HG03280 (cell line): ENCODE results near the gene TMEM42.

Experiments used
- ATAC-seq: cut with Tn5 transposase; IDR thresholded peaks from one replicate; pipeline ENCODE4 v1.9.1; 2021; ENCODE audit warnings: mild to moderate bottlenecking, moderate library complexity; ENCODE audit not compliant: unreplicated experiment

The TMEM42 gene

DNA sequence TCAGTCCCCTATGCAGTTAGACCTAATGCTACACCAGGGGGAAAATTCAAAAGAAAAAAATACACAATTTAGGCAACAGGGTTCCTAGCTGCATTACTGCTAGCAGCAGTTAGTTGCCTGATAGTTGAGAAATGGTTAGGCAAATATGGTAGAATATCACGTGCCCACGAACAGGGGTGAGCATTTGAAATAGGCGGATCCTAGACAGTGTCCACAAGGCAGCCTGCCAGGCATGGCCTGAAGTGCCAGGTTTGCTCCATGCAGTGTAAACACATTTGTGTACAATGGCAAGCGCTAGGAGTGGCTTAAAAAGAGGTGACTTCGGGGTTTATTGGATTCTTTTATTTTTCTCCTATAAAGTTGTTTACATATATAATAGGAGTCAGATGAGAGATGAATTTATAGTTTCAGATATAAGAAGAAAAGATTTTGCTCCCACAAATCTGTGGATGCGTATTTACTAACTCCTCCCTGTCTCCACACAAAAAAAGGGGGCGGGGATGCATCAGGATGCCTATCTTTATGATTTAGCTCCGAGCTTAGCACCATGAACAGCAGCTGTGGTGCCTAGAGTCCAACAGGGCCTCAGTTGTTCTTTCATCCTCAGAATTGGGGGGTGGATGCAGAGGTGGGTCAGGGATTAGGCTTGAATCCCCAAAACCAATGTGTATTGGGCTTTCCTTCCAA lies 8.8 kb downstream of the TMEM42 start:
- no peak for ATAC-seq

GRCh38 chr3:44874308-44874707 lies 12.6 kb downstream of the TMEM42 start, which contains the start of gene TGM4:
Gene TGM4 (plus strand): TSS chr3:44874608. CDS start chr3:44874679, 71 bp downstream.
- ATAC-seq, result no peak

GRCh38 chr3:44875596-44875995 lies 13.9 kb downstream of the TMEM42 start:
- ATAC-seq, result no peak

DNA sequence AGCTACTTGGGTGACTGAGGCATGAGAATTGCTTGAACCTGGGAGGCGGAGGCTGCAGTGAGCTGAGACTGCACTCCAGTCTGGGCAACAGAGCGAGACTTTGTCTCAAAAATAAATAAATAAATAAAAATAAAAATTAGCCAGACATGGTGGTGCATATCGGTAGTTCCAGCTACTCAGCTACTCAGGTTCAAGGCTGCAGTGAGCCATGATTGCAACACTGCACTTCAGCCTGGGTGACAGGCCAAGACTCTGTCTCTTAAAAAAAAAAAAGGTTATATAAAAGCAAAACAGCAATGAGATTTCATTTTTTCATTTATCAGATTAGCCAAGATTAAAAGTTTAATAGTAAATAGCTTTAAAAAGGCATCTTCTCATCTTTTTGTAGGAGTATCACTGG lies 15.6 kb downstream of the TMEM42 start:
- ATAC-seq, result no peak

DNA sequence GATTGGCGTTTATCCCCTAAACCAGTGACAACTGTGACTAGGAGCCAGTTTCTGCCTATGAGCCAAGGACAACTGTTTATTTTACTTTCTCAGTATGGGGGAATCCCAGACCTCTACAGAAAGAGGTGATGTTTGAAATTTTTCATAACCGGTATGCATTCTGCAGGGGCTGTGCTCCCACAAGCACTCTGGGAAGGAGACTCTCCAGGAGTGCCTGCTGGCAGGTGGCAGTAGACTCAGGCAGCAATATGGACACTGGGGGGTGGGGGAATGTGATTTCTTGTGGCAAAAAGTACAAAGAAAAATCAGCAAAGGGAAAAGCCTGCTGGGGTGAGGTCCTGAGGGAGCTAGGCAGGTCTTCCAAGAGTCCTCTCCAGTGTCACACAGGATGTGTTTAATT lies 18.6 kb downstream of the TMEM42 start:
- no peak for ATAC-seq

DNA sequence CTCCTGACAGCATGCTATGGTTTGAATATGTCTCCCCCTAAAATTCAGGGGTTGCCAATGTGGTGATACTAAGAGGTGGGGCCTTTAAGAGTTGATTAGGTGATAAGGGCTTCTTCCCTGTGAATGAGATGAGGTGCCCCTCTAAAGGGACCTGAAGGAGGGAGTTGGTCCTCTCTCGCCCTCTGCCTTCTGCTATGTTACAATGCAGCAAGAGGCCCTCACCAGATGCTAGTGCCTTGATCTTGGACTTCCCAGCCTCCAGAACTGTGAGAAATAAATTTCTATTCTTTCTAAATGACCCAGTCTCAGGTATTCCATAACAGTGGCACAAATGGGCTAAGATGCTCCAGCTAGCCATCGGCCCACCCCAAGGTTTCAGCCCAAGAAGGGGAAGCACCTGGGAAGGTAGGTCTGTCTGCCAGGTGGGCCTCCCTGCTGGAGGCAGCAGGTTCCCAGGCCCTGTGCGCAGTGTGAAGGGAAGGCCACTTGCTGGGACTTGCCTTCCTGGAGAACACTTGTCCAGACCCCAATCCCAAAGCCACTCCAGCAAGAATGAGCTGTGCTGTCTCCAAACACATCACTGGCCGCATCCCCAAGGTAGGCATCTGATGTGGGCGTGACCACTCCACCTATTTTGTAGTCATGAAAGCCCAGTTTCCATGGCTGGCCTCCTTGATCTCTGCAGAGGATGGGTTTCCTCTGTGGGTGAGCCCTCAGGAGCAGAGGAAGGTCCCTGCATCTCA lies 21.7 kb downstream of the TMEM42 start:
- no peak for ATAC-seq

DNA sequence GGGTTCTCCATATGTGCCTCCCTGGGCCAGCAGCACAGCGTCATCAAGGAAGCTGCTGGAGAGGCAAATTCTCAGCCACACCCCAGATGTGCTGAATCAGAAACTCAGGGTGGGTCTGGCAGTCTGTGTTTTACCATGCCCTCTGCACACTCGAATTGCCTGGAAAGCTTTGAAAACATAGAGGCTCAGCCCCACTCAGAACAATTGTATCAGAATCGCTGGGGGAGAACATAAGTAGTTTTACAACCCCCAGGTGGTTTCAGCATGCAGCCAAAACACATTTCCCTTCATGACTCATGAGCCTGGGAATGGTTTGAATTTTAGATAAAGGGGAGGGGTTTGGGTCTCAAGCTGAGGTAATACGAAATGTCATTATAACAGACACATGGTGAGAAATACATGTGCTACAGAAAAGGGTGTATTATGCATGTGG lies 22.3 kb downstream of the TMEM42 start:
- no peak for ATAC-seq

- no peak for ATAC-seq
Measured at GRCh38 chr3:44885618-44886017, 23.9 kb downstream of the TMEM42 start.

- no peak for ATAC-seq
Measured at GRCh38 chr3:44886561-44886960, 24.8 kb downstream of the TMEM42 start.

DNA sequence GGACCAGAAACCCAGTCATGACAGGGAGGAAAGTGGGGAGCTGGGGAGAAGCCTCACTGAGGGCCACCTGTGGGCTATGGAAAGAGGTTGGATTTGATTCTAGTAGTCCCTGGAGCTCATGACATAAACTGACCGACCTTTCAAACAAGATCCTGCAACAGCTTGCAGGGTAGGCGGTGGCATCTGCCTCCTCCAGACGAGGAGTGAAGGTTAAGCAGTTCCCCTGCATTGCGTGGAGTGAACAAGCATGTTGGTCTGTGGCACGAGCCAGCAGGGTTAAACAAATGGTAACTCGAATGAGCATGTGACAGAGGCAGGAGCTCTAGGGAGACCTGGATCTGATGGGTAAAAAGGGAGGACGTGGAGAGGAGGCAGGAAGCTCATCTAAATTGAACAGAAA lies 25.4 kb downstream of the TMEM42 start:
- no peak for ATAC-seq

DNA sequence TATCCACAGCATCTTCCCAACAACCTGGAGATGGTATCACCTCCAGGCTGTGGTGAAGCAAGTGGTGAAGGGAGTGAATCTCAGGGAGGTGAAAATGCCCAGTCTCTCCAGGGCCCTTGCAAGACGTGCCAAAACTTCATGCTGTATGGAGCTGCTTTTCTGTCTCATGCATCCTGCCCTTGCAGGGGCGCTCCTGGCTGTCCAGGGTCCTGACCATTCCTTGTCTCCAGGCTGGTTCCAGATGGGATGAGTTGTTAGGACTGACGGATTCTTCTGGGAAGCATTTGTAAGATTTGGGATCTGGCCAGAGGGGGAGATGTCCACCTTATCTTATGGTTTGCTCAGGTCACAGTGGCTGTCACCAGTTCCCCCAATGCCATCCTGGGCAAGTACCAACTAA lies 28.5 kb downstream of the TMEM42 start:
- ATAC-seq, result no peak

GRCh38 chr3:44890852-44891251 lies 29.1 kb downstream of the TMEM42 start:
- ATAC-seq, result no peak

DNA sequence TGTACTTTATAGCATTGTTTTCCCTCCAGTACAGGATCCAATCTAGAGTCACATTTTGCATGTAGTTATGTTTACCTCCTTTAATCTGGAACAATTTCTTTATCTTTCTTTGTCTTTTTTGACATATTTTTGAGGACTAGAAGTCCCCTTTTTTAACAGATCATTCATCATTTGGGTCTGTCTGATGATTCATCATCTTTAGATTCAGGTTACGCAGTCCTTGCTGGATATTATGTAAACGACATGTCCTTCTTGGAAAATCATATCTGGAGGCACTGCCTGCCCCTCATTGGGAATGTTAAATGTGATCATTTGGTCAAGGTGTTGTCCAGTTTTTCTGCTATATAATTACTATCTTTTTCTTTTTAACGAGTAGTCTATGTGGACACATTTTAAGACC lies 31.0 kb downstream of the TMEM42 start:
- ATAC-seq, result no peak

GRCh38 chr3:44893097-44893496 lies 31.4 kb downstream of the TMEM42 start:
- no peak for ATAC-seq

GRCh38 chr3:44894485-44894884 lies 32.8 kb downstream of the TMEM42 start:
- no peak for ATAC-seq

DNA sequence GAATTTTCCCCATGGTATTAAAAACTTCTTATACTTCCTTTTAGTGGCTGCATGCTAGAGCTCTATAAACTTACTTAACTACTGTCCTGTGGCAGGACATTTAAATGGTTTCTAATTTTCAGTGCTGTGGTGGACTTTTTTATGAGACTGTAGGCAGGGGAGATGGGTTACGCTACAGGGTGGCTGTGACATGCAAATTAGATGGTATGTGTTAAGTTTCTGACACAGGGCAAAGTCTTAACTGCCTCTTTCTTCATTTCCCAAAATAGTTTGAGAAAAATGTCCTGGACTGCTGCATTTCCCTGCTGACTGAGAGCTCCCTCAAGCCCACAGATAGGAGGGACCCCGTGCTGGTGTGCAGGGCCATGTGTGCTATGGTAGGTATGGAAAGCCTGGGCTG lies 34.7 kb downstream of the TMEM42 start:
- ATAC-seq, result no peak

DNA sequence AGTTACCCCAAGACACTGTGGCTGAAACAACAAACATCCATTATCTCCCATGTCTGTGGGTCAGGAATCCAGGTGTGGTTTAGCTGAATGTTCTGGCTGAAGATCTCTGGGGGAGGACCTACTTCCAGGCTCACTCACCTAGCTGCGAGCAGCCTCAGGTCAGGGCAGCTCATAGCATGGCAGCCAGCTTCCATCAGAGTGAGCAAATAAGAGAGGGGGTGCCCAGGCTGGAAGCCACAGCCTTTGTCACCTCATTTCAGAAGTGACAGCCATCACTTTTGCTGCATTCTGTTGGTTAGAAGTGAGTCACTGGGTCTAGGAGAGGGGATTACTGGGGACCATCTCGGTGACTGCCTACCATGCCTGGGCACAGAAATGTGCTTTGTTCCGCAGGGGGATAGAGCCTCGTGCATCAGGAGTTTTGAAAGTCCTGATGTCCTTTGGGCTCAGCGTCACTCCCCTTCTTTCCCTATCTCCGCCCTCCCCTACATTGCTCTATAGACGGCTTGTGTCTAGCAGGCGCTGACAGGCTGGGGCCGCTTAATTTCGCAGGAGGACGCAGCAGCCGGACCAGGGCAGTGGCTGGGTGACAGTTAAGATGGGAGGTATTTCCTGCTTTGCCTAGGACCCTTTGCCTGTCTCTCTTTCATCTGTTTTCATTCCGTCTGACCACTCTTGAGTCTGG lies 38.1 kb downstream of the TMEM42 start:
- ATAC-seq, result no peak

- no peak for ATAC-seq
Measured at GRCh38 chr3:44902628-44903027, 40.9 kb downstream of the TMEM42 start.

DNA sequence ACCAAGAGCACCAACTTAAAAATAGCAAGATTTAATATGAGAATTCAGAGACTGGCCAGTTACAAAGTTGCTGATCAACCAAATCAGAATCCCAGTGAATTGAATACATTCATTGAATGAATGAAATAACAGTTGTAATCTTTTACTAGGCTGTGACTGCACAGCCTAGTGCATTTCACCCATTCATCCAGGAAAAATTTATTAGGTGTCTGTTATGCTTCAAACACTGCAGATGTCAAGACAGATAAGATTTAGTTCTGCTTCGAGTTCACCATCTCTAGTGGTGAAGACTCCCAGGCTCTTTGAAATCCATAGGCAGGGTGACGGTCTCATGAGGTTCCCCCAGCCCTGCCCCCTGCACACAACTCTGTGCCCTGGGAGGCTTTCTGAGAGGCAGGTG lies 41.6 kb downstream of the TMEM42 start:
- ATAC-seq, result no peak

DNA sequence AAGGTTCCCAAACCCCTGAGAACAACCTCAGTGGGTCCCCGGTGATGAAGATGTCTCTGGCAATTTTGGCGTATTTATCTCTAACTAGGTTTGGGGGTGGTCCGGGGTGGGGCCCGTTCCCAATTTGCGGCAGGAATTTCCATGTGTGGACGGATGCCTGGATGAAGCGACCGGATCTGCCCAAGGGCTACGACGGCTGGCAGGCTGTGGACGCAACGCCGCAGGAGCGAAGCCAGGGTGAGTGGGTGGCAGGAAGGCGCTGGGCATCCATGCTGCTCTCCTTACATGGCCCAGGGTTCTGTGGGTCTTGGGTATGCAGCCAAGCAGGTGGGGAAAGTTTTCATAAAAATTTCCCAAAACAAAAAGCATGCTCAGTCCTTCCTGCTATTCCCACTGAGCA lies 42.0 kb downstream of the TMEM42 start:
- ATAC-seq, result no peak

- no peak for ATAC-seq
Measured at GRCh38 chr3:44905446-44906157, 43.9 kb downstream of the TMEM42 start.
